GM23338 (cell line): ENCODE results near the gene PYCR2. TPM values are rescaled to one million over a fixed set of nuclear protein-coding genes. Genes with fewer than 3 reads are reported as not detected.

Source experiments
- ATAC-seq: fragments of 200-7000 bp; cut with Tn5 transposase; 3 replicates; pipeline ENCODE4 v1.9.1; 2020
- DNase-seq: peaks from one replicate; pipeline ENCODE4 v3.0.0-alpha.2; 2015; ENCODE audit warnings: low spot score
- H2AFZ ChIP-seq: fragments of 200-600 bp; sonication (generic); 2 replicates; pipeline ENCODE4 v1.8.0; 2016; ENCODE audit warnings: antibody characterized with exemption, mild to moderate bottlenecking, moderate library complexity
- H3F3A ChIP-seq: fragments of 200-600 bp; sonication (generic); replicated peaks from 2 replicates; pipeline ENCODE4 v1.8.0; 2017; ENCODE audit warnings: antibody characterized with exemption, mixed run types, low read depth
- H3K27ac ChIP-seq: fragments of 200-600 bp; sonication (generic); 2 replicates; pipeline ENCODE4 v1.6.1; 2016; ENCODE audit warnings: low read depth
- H3K27me3 ChIP-seq: fragments of 200-600 bp; sonication (generic); 2 replicates; pipeline ENCODE4 v1.8.0; 2016; ENCODE audit warnings: mild to moderate bottlenecking, mixed run types, moderate library complexity; ENCODE audit not compliant: insufficient read depth
- H3K36me3 ChIP-seq: fragments of 200-600 bp; sonication (generic); 2 replicates; pipeline ENCODE4 v1.8.0; 2016; ENCODE audit warnings: mild to moderate bottlenecking; ENCODE audit not compliant: insufficient read depth
- H3K4me1 ChIP-seq: fragments of 200-600 bp; sonication (generic); 2 replicates; pipeline ENCODE4 v1.8.0; 2016; ENCODE audit warnings: mild to moderate bottlenecking, moderate library complexity; ENCODE audit not compliant: insufficient read depth
- H3K4me2 ChIP-seq: fragments of 200-600 bp; sonication (generic); 2 replicates; pipeline ENCODE4 v1.7.1; 2017; ENCODE audit warnings: mixed run types
- H3K4me3 ChIP-seq: fragments of 200-600 bp; sonication (generic); 2 replicates; pipeline ENCODE4 v1.6.1; 2016; ENCODE audit warnings: mixed run types
- H3K79me2 ChIP-seq: fragments of 200-600 bp; sonication (generic); replicated peaks from 2 replicates; pipeline ENCODE4 v1.8.0; 2017; ENCODE audit warnings: mild to moderate bottlenecking; ENCODE audit not compliant: insufficient read depth
- H3K9me2 ChIP-seq: fragments of 200-600 bp; sonication (generic); 2 replicates; pipeline ENCODE4 v1.8.0; 2017; ENCODE audit not compliant: insufficient read depth
- H4K20me1 ChIP-seq: fragments of 200-600 bp; sonication (generic); replicated peaks from 2 replicates; pipeline ENCODE4 v1.8.0; 2017; ENCODE audit warnings: mild to moderate bottlenecking; ENCODE audit not compliant: insufficient read depth
- H3K27ac Mint-ChIP-seq: 2 replicates; pipeline ENCODE4 v1.8.0; 2020; ENCODE audit warnings: inconsistent platforms, mild to moderate bottlenecking, moderate library complexity, mixed read lengths
- H3K27me3 Mint-ChIP-seq: 3 replicates; pipeline ENCODE4 v1.8.0; 2022; ENCODE audit warnings: low read depth, mild to moderate bottlenecking, moderate library complexity, mixed read lengths, inconsistent platforms; ENCODE audit not compliant: insufficient read depth, poor library complexity
- H3K36me3 Mint-ChIP-seq: 3 replicates; pipeline ENCODE4 v1.8.0; 2021; ENCODE audit warnings: low read depth, mild to moderate bottlenecking, inconsistent platforms, moderate library complexity, mixed read lengths
- H3K4me1 Mint-ChIP-seq: 3 replicates; pipeline ENCODE4 v1.8.0; 2020; ENCODE audit warnings: mild to moderate bottlenecking, inconsistent platforms, mixed read lengths
- H3K4me3 Mint-ChIP-seq: 3 replicates; pipeline ENCODE4 v1.8.0; 2021; ENCODE audit warnings: moderate library complexity, mild to moderate bottlenecking, inconsistent platforms, mixed read lengths
- H3K9me3 Mint-ChIP-seq: 3 replicates; pipeline ENCODE4 v1.8.0; 2020; ENCODE audit warnings: moderate library complexity, mild to moderate bottlenecking, inconsistent platforms, mixed read lengths
- ETS1 ChIP-seq: IDR thresholded peaks from 2 replicates; pipeline ENCODE4 v1.6.1; 2016; ENCODE audit warnings: antibody characterized with exemption
- EZH2 ChIP-seq: fragments of 200-600 bp; sonication (generic); IDR thresholded peaks from one replicate; pipeline ENCODE4 v1.8.0; 2017; ENCODE audit warnings: antibody characterized with exemption, mild to moderate bottlenecking, low read depth; ENCODE audit not compliant: unreplicated experiment
- JUNB ChIP-seq: IDR thresholded peaks from one replicate; pipeline ENCODE4 v1.6.1; 2016; ENCODE audit warnings: antibody characterized with exemption; ENCODE audit not compliant: unreplicated experiment
- NANOG ChIP-seq: IDR thresholded peaks from 2 replicates; pipeline ENCODE4 v1.6.1; 2016; ENCODE audit warnings: antibody characterized with exemption, borderline replicate concordance
- REST ChIP-seq: IDR thresholded peaks from one replicate; pipeline ENCODE4 v1.6.1; 2018; ENCODE audit warnings: antibody characterized with exemption; ENCODE audit not compliant: unreplicated experiment
- STAT1 ChIP-seq: IDR thresholded peaks from one replicate; pipeline ENCODE4 v1.6.1; 2016; ENCODE audit warnings: antibody characterized with exemption; ENCODE audit not compliant: unreplicated experiment
- ZNF331 ChIP-seq: fragments of 250-450 bp; sonication (Bioruptor Pico); IDR thresholded peaks from 2 replicates; pipeline ENCODE4 v1.5.0; 2020; ENCODE audit warnings: low read depth, mild to moderate bottlenecking, moderate library complexity
- polyA plus RNA-seq: library from polyadenylated mRNA; unstranded; fragments of >200 nt; fragmentation: Nextera tagmentation; extraction: Ambion mirVana; gene quantifications from 2 replicates; pipeline ENCODE4 v1.2.1, GENCODE V29; 2016
- total RNA-seq: library from RNA; depleted of rRNA; stranded (reverse); fragments of >200 nt; shearing (Covaris generic); gene quantifications from 2 replicates; pipeline ENCODE4 v1.2.3, GENCODE V29; 2014
- TF ChIP-seq, protein P1 (sequence below), 2 experiments: fragments of 200-600 bp in 1 of 2; sonication (generic) in 1 of 2; conservative IDR thresholded peaks; 2 replicates each; pipeline versions ENCODE4 v1.5.1 to v1.6.1; 2016 to 2017; ENCODE audit warnings: antibody characterized with exemption in 2 of 2, low read depth in 2 of 2, mild to moderate bottlenecking in 2 of 2, moderate library complexity in 1 of 2

Gene PYCR2
- total and polyA plus RNA-seq, 2 experiments from 2014 or later = 89.1 to 109 TPM

- TF ChIP-seq NANOG = no peak
- TF ChIP-seq JUNB = no peak
- TF ChIP-seq STAT1 = no peak
- TF ChIP-seq ETS1 = no peak
- TF ChIP-seq, protein P1, sequence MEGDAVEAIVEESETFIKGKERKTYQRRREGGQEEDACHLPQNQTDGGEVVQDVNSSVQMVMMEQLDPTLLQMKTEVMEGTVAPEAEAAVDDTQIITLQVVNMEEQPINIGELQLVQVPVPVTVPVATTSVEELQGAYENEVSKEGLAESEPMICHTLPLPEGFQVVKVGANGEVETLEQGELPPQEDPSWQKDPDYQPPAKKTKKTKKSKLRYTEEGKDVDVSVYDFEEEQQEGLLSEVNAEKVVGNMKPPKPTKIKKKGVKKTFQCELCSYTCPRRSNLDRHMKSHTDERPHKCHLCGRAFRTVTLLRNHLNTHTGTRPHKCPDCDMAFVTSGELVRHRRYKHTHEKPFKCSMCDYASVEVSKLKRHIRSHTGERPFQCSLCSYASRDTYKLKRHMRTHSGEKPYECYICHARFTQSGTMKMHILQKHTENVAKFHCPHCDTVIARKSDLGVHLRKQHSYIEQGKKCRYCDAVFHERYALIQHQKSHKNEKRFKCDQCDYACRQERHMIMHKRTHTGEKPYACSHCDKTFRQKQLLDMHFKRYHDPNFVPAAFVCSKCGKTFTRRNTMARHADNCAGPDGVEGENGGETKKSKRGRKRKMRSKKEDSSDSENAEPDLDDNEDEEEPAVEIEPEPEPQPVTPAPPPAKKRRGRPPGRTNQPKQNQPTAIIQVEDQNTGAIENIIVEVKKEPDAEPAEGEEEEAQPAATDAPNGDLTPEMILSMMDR (conservative IDR thresholded peaks at IDR 0.05; ENCODE audit: low read depth in 2 of 2) = no peak
- no peak for TF ChIP-seq ZNF331
- peak overlapping the region; percentile 31; the same call in 1 of the 2 replicates for H3K4me2 ChIP-seq
- no peak overlapping the region for H3K4me3 Mint-ChIP-seq
- H3F3A ChIP-seq = peaks cover 8% of the 10 kb centered on the region
- H3K27ac Mint-ChIP-seq = no peak overlapping the region
- no peaks in the 10 kb centered on the region for H3K36me3 Mint-ChIP-seq
- H3K4me1 ChIP-seq = peaks cover 31% of the 10 kb centered on the region
- H3K27ac ChIP-seq = peak overlapping the region; percentile 76; the same call in 1 of the 2 replicates
- DNase-seq (no peak), ATAC-seq (no peak)
- 0 out of 2 replicates have a peak, but pooled peaks cover 4% of the 10 kb centered on the region for H3K79me2 ChIP-seq
- H3K9me2 ChIP-seq = no peaks in the 10 kb centered on the region
- H3K9me3 Mint-ChIP-seq = no peaks in the 10 kb centered on the region
- no peak overlapping the region for H3K4me3 ChIP-seq
- no peak overlapping the region for H2AFZ ChIP-seq
- H3K27me3 Mint-ChIP-seq = peaks cover 13% of the 10 kb centered on the region
- H3K36me3 ChIP-seq = no peaks in the 10 kb centered on the region
- no peaks in the 10 kb centered on the region for H4K20me1 ChIP-seq
- H3K4me1 Mint-ChIP-seq = peaks cover 36% of the 10 kb centered on the region
- H3K27me3 ChIP-seq = no peaks in the 10 kb centered on the region
Measured at GRCh38 chr1:225891229-225891972, 32.6 kb downstream of the PYCR2 start.

DNA sequence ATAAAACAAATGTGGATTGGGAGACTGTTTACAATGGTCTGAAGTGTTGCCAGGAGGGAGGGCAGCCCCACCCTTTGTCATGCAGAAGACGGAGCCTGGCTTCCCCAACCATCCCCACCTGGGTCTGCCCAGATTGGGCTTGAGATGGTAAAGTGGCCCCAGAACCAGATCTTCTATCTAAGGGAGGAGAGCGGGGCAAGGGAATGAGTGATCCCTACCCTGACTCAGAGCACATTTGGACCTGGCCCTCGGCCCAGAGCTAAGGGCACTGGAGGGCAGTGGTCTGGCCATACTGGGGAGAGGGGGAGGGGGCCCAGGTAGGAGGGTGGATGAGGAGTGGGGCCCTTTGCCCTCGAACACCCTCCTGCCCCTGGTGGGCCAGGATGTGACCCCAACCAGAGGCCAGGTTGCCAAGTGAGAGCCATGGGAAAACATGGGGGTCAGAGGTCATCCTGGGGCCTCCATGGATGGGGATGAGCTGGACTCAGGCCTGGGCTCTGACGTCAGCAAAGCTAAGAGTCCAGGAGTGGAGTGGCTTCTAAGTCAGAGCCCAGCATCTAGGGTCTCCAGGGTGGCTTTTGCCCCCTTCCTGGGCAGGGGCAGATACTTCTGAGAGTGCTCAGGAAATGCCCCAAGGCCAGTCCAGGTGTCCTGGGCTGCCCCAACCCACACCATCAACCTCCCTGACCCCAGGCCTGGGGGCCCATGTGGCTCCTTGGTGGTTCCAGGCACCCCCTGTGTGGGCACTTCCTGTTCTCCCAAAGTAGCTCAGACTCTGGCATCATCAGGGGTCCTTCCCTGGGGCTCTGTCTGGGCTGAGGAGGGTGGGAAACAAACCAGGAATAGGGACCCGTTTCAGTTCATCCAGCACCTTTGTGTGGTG, 33.5 kb downstream of the PYCR2 start:
- H3K27ac ChIP-seq = peak overlapping the region; percentile 76
- ATAC-seq = peak; percentile 69
- Mint-ChIP-seq H3K4me3 (no peak overlapping the region; the same call in 2 of the 3 replicates), H3K27ac (no peak overlapping the region), H3K27me3 (peaks cover 16% of the 10 kb centered on the region), H3K4me1 (peaks cover 35% of the 10 kb centered on the region), H3K36me3 (no peaks in the 10 kb centered on the region), H3K9me3 (no peaks in the 10 kb centered on the region)
- H3K4me2 ChIP-seq = peak overlapping the region; percentile 81
- 0 out of 2 replicates have a peak, but pooled peaks cover 4% of the 10 kb centered on the region for H3K79me2 ChIP-seq
- H3K27me3 ChIP-seq = no peaks in the 10 kb centered on the region
- H3K4me3 ChIP-seq = peak overlapping the region; percentile 55; the same call in 1 of the 2 replicates
- H4K20me1 ChIP-seq = no peaks in the 10 kb centered on the region
- no peak overlapping the region for H2AFZ ChIP-seq
- peaks cover 10% of the 10 kb centered on the region for H3F3A ChIP-seq
- peak; percentile 78 for DNase-seq
- no peaks in the 10 kb centered on the region for H3K9me2 ChIP-seq
- H3K36me3 ChIP-seq = no peaks in the 10 kb centered on the region
- peaks cover 30% of the 10 kb centered on the region for H3K4me1 ChIP-seq
- TF ChIP-seq EZH2 (no peak), REST (no peak)
